ENCODE measurements around the gene CELF2.

The CELF2 gene

DNA sequence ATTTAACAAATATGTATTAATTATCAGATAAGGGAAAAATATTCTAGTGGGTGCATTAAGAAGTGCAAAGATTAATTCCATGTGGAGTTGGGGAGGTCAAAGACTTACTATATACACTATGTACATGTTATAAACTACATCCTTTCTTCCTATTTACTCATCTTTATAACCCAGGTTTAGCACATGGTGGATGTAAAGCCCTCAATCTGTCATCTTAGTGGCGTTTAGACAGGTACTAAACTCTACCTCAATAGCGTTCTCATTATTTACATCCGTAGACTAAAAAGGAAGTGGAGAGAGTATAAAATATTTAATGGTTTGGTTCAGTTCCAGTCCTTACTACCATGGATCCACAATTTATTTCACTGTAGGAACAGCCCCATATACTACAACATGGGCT, 14.8 kb upstream of the CELF2 start:
- ChIA-PET POLR2A (ENCODE audit: low non-redundant PET) (no interaction called here), CTCF (no interaction called here)
- H3K27ac ChIP-seq, result no peak overlapping the region
- no peak for DNase-seq (ENCODE audit: low spot score)
- TF ChIP-seq, protein P1, sequence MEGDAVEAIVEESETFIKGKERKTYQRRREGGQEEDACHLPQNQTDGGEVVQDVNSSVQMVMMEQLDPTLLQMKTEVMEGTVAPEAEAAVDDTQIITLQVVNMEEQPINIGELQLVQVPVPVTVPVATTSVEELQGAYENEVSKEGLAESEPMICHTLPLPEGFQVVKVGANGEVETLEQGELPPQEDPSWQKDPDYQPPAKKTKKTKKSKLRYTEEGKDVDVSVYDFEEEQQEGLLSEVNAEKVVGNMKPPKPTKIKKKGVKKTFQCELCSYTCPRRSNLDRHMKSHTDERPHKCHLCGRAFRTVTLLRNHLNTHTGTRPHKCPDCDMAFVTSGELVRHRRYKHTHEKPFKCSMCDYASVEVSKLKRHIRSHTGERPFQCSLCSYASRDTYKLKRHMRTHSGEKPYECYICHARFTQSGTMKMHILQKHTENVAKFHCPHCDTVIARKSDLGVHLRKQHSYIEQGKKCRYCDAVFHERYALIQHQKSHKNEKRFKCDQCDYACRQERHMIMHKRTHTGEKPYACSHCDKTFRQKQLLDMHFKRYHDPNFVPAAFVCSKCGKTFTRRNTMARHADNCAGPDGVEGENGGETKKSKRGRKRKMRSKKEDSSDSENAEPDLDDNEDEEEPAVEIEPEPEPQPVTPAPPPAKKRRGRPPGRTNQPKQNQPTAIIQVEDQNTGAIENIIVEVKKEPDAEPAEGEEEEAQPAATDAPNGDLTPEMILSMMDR (conservative IDR thresholded peaks at IDR 0.05; ENCODE audit: low read depth), result no peak

DNA sequence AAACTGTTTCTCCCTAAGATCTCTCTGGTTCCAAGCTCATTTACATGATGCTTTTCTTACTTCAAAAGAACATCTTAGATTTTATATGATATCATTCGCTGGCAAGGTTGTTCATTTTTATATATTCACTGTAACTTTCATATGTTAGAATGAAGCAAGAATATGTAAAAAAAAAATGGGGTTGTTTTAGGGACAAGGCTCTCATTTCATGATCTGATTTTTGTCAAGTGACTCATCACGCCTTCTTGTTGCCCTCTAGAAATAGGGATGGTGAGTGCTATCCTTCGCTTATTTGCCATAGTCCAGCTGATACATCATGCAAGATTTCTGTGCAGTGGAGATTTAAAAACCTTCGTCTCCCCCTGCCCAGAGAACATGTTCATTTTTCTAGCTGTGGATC, 14.0 kb upstream of the CELF2 start:
- TF ChIP-seq, protein P1 (conservative IDR thresholded peaks at IDR 0.05; ENCODE audit: low read depth), result no peak
- H3K27ac ChIP-seq, result no peak overlapping the region
- POLR2A ChIA-PET (ENCODE audit: low non-redundant PET), result no interaction called here
- CTCF ChIA-PET, result no interaction called here
- no peak for DNase-seq (ENCODE audit: low spot score)

DNA sequence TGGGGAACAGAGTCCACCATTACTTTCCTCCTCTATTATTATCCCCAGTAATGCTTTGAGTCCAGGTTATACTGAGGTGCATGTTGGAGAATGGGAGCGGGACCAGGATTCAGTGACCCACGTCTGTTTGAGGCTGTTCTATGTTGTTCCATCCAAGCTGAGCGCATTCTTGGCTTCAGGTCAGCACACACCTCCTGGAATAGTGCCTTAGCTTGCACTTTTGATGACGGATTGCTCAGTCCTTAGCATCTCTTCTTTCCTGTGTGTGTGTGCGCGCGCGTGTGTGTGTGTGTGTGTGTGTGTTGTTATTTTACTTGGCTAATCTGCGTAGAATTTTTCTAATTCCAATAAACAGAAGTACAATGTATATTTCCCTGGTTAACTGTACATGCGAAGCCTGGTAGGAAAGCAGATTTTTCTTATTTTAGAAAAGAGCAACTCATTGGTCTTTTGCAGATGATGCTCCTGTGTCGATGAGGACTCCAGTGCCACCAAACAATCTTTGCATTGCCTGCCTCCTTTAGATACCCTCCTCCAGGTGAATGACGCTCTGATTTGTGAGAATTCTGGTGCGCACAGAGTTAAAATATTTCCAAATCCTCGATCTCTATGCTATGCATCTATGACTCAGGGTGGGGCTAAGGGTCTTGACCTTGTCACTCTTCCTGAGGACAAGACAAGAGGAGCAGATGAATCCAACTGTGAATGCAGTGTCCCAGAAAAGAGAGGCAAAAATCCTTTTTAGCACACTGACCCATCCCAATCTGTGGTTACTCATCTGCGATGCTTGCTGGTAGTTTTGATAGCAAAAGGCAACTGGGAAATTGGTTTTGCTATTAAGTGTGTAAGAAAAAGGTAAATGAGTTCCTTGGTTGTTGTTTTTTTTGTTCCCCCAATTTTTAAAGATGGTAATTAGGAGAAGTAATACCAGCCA, 13.3 kb upstream of the CELF2 start:
- ChIA-PET POLR2A (ENCODE audit: low non-redundant PET) (no interaction called here), CTCF (no interaction called here)
- TF ChIP-seq, protein P1 (conservative IDR thresholded peaks at IDR 0.05; ENCODE audit: low read depth), result no peak
- DNase-seq (ENCODE audit: low spot score), result no peak
- H3K27ac ChIP-seq, result no peak overlapping the region

DNA sequence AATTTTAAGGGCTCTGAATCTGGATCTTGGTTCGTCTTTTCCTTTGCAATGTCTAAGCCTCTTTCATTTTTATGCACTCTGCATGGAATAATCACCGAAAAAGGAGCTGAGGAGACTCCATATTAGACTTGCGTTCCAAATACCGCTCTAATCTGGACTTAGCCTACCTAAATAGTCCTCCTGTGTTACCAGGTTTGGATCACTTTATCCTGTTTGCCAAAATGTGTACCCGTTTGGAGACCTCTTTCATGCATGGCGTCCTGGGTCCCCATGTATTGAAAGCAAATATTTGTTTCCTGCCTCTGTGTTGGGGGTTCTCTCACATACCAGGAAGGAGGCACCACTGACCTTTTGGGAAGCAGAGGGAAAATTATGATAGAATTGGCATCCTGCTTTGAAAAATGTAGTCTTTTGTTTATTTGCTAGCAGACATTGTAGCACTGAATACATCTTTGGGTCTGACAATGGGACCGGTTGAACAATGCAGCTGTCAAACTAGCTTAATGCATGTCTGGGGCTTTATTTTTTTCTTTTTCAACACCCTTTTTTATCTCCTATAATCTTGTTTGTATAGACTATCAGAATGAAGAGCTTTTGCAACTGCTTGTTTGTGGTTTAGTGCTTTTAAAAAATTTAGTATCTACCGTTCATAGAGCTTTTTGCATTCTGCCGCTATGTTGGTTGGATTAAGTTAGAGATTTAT, 11.8 kb upstream of the CELF2 start:
- CTCF ChIA-PET, result interaction anchor here (0.6 to 0.7 kb wide), 3 partner anchors 13 to 499 kb away, joined by 3 to 5 read pairs (median 4); no protein-coding TSS in a partner anchor
- DNase-seq (ENCODE audit: low spot score), result no peak
- POLR2A ChIA-PET (ENCODE audit: low non-redundant PET), result no interaction called here
- no peak overlapping the region for H3K27ac ChIP-seq
- TF ChIP-seq, protein P1 (conservative IDR thresholded peaks at IDR 0.05; ENCODE audit: low read depth), result no peak

DNA sequence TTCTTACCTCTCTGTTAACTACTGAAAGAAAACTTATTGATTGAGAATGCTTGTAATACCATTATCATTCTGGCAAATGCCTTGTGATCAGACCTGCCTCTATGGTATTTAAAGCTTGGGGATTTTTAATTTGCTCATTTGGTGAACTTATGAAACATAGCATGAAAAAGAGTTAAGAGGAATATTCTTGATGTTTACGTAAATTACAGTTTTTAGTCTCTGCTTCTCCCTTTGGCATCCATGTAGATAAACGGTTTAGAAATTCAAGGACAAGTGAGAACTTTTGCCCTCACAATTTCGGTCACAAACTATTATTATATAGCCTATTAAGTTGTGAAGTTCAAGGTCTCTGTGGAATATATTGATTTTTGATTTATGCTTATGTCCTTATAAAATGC, 11.2 kb upstream of the CELF2 start:
- POLR2A ChIA-PET (ENCODE audit: low non-redundant PET), result no interaction called here

DNA sequence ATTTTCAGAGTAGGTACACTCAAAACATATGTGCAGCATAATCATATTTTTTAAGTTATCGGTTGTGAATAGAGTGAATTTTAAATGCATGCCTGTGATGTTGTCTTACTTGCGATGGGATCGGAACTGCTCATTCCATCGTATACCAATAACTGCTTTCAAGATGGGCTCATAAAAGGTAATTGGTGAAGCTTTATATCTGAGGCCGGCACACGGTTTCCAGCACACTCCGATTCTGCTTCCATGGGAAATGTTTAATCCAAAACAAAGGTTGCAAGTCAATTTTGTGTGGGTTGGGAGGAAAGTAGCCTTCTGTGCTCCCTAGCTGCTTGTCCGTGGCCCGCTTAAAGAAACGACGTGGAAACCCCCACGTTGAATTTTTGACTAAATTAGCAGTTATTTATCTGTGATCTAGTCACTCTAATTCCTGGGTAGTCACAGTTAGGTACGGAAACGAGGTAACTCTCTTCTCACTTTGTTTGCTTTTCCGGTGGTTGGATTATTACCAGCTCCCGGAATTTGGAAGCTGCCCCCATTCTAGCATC, 10.1 kb upstream of the CELF2 start:
- ChIA-PET CTCF (no interaction called here), POLR2A (ENCODE audit: low non-redundant PET) (no interaction called here)
- DNase-seq (ENCODE audit: low spot score), result no peak
- no peak overlapping the region for H3K27ac ChIP-seq
- TF ChIP-seq, protein P1 (conservative IDR thresholded peaks at IDR 0.05; ENCODE audit: low read depth), result no peak

More for the DNA sequence above, 11.2 kb upstream of the CELF2 start:
- no peak for DNase-seq (ENCODE audit: low spot score)
- H3K27ac ChIP-seq, result no peak overlapping the region
- CTCF ChIA-PET, result interaction anchor here (0.6 kb wide), 1 partner anchor 13 kb away, joined by 3 read pairs; no protein-coding TSS in a partner anchor
- TF ChIP-seq, protein P1 (conservative IDR thresholded peaks at IDR 0.05; ENCODE audit: low read depth), result no peak

Data from RWPE1 (cell line).